Ammon's horn (tissue), 1 donor: ENCODE results near the gene CDK5.

ENCODE experiments used
- DNase-seq: peaks from one replicate; pipeline ENCODE4 v3.0.0-alpha.2; 2016; ENCODE audit warnings: low spot score

Gene CDK5

DNA sequence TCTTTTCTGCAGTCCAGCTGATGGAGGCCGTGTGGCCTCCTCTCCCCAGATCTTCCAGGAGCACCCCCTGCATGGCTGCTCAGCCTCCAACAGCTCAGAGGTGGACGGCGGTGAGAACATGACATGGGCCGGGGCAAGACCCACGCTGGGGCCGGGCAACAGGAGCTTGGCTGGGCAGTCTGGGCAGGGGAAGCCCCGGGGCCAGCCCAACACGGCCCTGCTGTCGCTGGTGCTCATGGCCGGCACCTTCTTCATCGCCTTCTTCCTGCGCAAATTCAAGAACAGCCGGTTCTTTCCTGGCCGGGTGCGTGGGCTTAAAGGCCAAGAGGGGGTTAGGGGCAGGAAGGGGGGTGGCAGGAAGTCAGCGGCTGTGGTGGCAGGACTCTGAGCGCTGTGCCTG, 16.3 kb upstream of the CDK5 start:
- no peak for DNase-seq

DNA sequence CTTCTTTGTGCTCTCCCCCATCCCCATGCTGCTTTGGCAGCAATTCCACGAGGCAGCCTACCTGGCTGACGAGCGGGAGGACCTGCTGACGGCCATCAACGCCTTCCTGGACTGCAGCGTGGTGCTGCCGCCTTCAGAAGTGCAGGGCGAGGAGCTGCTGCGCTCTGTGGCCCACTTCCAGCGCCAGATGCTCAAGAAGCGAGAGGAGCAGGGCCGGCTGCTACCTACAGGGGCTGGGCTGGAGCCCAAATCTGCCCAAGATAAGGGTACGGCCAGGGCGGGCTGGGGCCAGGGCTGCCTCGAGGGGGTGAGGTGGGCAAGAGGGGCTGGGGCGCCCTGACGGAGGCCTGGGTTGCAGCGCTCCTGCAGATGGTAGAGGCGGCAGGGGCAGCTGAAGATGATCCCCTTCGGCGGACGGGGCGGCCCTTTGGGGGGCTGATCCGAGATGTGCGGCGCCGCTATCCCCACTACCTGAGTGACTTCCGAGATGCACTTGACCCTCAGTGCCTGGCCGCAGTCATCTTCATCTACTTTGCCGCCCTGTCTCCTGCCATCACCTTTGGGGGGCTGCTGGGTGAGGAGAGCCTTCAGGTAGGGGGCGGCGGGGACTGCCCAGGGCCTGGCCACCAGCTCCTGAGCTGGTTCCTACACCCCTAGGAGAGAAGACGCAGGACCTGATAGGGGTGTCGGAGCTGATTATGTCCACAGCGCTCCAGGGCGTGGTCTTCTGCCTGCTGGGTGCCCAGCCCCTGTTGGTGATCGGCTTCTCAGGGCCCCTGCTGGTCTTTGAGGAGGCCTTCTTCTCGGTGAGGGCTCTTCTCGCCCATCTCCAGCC, 13.6 kb upstream of the CDK5 start:
- DNase-seq, result no peak

DNA sequence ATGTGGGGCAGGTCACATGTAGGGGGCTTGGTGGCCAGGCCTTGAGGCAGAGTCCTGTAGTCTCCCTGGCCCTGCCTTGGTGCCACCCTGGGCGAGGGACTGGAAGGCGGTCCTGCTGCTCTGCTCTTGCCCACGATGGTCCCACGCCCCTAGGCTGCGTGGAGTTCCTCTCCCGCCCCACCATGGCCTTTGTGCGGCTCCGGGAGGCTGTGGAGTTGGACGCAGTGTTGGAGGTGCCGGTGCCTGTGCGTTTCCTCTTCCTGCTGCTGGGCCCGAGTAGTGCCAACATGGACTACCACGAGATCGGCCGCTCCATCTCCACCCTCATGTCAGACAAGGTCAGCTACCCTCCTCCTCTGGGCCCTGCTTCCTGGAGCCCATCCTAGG, 12.9 kb upstream of the CDK5 start:
- DNase-seq, result no peak

DNA sequence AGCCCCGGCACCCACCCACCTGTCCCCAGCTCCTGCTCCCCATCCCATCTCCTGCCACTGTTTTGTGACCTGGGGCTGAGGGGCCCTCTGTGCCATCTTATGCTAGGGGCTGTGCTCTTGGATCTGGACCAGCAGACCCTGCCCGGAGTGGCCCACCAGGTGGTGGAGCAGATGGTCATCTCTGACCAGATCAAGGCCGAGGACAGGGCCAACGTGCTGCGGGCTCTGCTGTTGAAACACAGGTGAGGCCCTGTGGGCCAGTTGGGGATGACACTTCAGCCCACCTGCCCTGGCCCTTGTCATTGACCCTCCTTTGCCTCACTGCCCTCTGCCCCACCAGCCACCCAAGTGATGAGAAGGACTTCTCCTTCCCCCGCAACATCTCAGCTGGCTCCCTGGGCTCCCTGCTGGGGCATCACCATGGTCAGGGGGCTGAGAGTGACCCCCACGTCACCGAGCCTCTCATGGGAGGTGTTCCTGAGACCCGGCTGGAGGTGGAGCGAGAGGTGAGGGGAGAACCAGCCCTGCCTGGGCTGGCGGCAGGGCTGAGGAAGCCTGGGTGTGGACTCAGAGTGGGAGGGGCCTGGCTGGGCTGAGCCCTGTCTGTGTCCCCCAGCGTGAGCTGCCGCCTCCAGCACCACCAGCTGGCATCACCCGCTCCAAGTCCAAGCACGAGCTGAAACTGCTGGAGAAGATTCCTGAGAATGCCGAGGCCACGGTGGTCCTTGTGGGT, 12.3 kb upstream of the CDK5 start:
- DNase-seq, result no peak

DNA sequence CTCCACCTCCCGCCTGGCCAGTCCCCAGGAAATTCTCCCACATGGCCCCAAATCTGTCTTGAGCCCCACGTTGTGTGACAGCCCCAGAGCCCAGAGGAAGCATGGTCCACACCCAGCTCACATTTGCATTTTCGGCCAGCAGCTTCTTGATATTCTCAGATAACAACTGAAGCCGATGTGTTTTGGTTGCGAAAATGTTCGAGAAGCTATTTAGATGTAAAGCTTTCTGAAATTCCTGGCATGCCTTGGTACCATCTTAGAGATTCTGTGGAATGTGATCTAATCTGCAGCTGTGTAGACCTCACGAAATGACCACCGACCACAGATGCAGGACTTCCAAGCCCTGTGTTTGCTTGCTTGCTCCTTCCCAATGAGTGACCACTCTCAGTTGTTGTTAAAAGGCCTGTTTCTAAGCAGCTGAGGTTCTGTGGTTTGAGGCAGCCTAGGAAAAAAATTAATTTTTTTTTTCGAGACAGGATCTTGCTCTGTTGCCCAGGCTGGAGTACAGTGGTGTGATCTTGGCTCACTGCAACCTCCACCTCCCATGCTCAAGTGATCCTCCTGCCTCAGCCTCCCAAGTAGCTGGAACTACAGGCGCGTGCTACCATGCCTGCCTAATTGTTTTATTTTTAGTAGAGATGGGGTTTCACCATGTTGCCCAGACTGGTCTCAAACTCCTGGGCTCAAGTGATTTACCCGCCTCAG, 10.5 kb upstream of the CDK5 start:
- no peak for DNase-seq

DNA sequence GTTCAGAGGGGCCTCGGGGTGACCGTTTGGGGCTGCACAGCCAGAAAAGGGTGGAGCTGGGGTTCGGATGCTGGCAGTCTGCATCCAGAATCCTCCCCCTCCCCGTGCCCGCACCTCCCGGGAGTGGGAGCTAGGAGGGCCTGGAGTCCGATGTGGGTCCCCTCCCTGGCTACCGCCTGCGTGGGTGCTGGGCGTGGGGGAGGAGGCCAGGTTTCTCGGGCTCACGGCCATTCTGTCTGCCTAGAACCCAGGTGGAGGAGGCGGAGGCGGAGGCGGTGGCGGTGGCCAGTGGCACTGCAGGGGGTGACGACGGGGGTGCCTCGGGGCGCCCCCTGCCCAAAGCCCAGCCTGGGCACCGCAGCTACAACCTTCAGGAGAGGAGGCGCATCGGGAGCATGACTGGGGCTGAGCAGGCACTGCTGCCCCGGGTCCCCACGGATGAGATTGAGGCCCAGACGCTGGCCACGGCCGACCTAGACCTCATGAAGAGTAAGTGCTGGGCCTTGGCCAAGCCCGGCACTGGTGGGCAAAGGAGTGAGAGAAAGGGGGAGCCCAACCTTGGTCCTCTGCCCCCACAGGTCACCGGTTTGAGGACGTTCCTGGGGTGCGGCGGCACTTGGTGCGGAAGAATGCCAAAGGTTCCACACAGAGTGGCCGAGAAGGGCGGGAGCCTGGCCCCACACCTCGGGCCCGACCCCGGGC, 8.7 kb upstream of the CDK5 start:
- no peak for DNase-seq

DNA sequence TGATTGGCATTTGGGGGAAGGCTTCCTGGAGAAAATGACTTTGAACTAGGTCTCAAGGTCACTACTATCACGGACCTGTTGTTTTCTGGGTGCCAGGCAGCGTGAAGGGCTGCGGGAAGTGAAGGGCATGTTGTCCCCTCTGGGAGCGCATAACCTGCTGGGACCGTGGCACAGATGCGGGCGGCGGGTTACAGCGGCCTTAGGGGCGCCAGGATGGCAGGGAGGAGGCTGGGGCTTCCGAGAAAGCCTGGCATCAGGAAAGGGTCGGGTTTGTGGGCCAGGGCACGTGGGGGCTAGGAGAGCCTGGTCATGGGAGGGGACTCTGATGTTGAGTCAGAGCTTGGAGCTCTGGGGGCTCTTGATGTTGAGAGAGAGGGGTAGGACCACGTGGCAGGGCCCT, 7.8 kb upstream of the CDK5 start:
- no peak for DNase-seq

DNA sequence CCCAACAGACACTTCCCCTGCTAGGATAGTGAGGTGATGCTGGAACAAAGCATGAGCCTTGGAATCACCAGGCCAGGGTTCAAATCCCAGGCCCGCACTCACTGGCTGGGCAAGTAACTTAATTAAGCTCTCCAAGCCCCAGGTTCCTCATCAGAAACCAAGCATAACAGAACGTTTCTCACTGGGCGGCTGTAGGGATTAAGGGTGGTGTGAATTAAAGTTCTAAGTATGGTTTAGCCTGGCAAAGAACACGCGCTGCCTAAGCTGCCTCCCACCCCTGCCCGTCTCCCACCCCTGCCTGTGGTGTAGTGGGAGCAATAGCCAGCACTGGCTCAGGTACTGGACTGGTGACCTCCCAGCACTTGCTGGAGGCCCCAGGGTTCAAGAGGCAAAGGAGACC, 7.3 kb upstream of the CDK5 start:
- no peak for DNase-seq

DNA sequence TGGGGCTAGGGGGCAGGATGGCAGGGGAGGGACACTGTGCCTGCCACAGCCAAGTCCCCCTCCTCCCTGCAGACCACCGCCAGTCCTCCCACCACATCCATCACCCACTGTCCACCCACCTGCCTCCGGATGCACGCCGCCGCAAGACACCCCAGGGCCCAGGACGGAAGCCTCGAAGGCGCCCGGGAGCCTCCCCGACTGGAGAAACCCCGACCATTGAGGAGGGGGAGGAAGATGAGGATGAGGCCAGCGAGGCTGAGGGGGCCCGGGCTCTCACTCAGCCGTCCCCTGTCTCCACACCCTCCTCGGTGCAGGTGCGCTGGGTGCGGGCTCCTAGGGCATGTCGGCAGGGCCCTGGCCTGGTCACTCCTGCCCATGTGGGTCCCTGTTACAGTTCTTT, 6.8 kb upstream of the CDK5 start:
- no peak for DNase-seq

DNA sequence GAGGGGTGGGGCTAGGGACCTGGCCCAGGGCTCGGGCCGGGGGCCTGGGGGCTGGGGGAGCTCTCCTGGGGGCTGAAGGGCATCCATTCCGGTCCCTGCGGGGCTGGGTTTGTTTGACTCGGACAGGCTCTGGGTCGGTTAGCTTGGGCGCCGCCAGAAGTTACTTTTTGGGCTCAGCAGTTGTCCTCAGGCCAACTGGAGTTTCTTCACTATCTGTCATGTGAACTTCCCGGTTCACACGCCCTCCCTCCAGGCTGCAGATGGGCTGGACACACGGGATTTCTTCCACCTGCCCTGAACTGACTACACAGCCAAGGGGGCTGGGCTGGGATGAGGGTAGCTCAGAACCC, 5.5 kb upstream of the CDK5 start:
- no peak for DNase-seq

DNA sequence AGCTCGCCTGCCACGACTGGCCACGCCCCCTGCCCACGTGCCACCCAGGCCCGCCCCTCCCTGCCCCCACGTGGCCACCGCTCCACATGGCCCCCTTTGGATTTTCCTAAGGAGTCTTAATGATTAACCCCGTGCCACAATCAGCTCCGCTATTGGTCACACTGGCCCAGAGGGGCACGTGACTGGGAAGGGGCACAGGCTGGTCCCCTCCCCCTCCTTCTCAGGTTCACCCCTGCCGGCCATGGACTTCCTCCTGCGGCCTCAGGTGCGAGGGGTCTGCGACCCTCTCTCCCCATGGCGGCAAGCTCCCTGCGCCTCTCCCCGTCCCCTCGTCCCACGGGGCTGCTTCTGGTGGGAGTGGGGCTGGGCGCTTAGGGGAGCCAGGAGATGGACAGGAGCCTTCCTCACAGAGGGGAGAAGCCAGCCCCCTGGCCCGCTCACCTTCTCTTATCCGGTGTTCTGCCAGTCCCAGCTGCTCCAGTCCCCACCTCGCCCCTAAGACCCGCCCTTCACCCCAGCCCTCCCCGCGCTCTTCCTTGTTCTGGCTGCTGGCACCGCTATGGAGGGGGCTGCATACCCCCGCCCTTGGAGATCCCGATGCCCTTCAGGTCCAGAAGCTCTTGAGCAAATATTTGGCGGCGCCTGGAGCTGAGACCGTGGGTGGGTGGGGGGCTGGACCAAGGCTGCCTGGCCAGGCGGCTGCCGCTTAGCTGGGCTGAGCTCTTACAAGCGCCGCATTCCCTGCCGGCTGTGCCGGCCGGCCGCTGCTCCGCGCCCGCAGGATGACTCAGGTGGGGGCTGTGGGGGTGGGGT, 4.9 kb upstream of the CDK5 start:
- DNase-seq, result no peak

DNA sequence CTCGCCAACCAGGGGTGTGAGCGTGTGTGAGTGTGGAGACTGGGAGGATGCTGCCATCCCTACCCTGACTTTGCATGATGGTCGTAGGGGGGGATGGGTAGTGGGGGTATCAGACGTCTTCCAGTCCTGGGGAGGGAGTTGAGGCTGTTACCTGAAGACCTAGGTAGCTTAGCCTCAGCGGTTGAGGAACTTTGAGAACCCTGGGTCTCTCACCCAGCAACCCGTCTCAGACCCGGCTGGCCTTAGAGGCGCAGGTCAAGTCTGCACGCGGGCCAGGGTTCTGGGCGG, 4.4 kb upstream of the CDK5 start:
- no peak for DNase-seq

DNA sequence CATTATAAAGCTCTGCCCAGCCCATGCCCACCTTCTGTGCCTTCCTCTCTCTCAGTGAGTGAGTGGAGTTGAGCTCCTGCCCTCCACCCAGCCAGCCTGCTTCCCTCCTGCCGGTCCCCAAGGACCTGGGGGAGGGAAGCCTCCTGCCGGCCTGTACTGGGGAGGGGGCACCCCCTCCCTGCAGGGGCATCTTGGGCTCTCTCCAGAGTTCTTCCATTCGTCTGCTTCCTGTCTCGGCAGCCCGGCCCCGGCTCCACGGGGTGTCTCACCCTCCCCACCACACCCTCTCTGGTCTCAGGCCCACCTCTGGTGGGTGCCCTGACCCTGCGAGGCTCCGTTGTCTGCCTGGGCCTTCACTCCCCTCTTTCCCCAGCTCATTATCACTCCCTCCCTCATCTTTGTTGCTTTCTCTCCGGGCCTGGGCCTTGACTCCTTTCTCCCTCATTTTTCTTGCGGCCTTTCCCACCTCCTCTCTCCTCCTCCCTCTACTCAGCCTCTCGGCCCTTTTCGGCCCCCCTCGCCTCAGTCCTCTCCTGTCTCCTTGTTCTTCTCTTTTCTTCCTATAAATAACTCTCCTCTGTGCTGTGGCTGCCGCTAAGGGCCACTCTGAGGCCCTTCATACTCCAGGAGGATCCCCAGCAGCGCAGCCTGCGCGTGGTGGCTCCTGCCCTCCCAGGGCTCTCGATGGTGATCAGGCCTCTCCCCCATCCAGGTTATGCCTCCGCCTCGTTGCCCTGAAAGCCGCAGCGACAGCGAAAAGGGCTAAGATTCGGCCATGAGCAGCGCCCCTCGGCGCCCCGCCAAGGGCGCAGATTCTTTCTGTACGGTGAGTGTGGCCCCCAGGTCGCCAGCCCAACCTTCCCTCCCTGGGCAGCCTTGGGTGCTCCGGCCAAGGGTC, 3.8 kb upstream of the CDK5 start:
- no peak for DNase-seq

DNA sequence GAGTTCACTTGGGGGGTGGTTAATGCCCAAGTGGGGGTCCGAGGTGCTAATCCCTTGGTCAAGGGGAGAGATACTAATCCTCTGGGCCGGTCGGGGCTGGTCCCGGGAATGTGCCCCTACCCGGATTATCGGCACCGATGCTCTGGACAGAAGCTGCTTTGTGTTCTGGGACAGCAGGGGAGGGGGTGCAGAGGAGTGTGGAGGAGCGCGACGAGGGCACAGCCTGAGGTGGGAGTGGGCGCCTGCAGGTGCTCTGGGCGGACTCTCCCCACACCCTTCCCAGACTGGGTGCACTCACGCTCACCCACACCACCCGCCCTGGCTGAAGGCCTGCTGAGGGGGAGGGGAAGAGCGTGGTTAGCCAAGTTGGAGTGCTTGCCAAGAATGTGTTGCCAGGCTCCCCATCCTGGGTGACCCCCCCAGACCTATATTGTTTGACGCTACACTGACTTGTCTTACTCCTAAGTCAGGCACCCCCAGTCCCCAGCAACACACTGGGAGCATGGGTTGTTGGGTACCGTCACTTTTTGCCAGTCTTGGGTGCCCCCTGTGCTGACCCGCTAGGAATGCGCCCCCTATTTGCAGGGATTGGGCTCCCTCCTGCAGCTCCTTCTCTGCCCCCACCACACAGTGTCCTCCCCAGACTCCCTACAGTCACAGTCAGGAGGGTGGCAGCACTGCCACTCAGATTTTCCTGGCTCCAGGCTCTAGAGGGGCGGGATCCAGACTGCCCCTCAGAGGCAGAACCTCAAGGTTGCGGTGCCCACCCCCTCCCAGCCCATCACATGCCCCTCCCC, 2.9 kb upstream of the CDK5 start:
- peak; percentile 58 for DNase-seq

DNA sequence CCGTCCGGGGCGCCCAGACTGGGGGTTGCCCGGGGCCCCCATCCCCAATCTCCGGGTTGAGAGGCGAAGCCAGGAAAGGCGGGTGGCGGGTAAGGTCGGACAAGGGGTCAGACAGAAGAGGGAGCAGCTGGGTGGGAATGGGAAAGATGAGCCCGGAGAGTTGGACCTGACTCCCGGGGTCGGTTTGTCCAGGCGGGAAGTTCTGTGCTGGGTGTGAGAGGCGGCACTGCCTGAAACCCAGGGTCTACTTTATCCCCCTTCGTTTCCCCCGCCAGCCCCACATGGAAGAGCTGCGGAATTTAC, 2.4 kb upstream of the CDK5 start:
- no peak for DNase-seq

DNA sequence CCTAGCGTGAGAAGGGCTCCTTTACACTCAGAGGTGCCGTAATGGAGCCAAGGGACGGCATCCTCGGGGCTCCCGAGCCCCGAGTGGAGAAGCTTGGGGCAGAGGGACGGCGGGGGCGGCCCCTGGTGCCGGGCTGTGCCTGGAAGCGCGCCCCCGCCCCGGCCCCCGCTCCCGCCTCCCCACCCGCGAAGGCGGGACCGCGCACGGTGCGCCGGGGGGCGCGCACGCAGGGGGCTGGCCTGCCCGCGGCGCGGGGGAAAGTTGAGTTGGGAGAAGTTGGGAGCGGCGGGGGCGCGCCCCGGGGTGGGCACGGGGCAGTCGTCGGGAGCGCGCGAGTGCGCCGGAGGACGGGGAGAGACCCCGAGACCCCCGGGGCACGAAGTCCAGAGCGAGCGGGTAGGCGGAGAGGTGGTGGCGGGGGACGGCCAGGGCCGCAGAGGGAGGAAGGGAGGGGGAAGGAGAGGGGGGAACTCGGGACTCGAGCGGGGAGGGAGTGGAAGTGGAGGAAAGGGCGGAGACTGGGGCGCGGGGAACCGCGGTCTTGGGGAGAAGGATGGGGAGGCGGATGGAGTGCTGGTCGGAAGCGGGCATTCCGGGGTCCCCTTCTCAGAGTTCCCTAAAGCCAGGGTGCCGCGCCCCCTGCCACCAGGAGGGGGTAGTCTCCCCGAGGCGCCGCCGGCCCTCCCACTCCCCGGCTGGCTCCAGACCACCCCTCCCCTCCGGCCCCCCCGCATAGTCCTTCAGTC, 1.8 kb upstream of the CDK5 start, which contains the start of gene SLC4A2:
Gene SLC4A2, plus strand, starts transcription at position 223 of the 746 bp plus-strand sequence. CDS start 2,399 bp downstream, outside the sequence.
- peak; percentile 85 for DNase-seq

DNA sequence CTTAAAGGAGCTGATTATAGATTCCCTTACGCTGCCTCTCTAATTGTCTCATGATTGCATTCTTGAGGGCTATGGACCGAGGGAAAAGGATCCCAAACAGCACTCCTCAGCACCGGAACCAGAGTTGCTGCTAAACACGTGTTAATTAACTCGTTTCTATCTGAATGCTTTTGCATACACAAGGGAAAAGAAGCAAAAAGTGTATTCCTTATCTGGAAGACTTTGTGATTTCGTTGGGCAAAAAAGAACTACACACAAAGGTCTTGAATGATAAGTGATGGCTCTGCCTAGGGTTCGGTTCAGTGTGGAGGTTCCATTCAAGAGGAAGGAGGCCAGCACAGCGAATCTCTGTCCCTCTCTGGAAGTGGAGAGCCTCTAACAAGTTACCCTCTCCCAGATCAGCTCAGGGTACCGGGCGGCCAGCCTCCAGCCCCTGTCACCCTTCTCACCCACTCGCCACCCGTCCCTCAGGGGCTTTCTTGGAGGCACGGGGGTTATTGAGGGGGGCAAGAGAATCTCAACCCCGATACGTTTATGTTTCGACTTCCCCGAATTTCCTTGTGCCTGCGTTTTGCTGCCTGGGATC, 1.2 kb upstream of the CDK5 start:
- peak; percentile 43 for DNase-seq

DNA sequence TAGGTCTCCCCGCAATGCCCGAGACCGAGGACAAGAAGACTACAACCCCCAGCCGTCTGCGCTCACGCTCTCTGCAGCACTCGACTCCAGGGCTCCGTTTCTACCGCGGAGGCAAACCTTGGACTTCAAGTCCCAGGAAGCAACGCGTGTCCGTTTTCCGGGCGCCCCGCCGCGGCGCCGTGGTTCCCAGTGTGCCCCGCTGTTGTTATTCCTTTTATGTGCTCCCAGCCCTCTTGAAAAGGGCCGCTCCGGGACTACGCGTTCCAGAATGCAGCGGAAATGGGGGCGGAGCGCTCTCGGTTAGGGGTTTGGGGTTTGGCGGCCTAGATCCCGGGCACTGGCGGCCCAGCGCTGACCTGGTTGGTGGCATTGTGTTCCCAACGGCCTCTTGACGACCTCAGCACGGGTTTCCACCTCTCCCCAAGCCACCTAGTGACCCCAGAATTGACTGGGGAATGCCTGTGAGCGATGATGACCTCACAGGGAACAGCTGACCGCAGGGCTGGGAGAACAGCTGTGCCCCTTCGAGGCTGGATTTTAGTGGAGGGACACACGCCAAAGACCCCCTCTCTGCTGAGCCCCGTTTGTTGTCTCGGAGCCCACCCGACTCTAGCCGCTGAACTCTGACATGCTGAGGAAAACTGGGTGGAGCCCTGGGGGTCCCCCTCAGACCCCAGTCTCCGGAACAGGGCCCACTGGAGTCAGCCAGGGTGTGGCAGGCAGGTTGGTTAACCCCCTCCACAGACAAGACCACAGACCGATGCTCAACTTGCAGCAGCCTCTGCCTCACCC, 488 bp upstream of the CDK5 start:
- DNase-seq, result peak; percentile 100
